Left colon (tissue), 2 donors: ENCODE results near the gene RIPOR2. TPM values are rescaled to one million over a fixed set of nuclear protein-coding genes. Genes with fewer than 3 reads are reported as not detected.
"Not testable (repeated sequence)": the region's sequence is repeated elsewhere in the genome, so short reads cannot be mapped to it uniquely, and the experiment has no call there.

Experiments used
- ATAC-seq: fragments of 200-7000 bp; cut with Tn5 transposase; one replicate; pipeline ENCODE4 v1.9.1; 2020; ENCODE audit warnings: mild to moderate bottlenecking, moderate library complexity
- DNase-seq, 2 donors: peaks; one replicate each; pipeline ENCODE4 v3.0.0-alpha.2; 2020
- intact Hi-C, 2 donors: fragments of 100-400 bp; cut with DNase I in 1 of 2; cut with micrococcal nuclease in 1 of 2; formaldehyde crosslinking; loops; one replicate each; pipeline versions ENCODE4 v1.11.2 to v1.14.0; 2022; cut with DNase I, micrococcal nuclease
- total RNA-seq, 2 donors: library from RNA; stranded (reverse); fragmentation: NEBNext Ultra II Directional; extraction: Animal tissue kit (Norgen Biotek cat#: 25700); gene quantifications; one replicate each; pipeline ENCODE4 v1.2.1, GENCODE V29; 2021
- donor health status: DM: no; HTN: no; CAD: no.
- donor health status: DM: yes; HTN: yes; CAD: no.

Gene RIPOR2
- total RNA-seq, 2 donors from 2014 or later = 1.7 to 2.8 TPM

DNA sequence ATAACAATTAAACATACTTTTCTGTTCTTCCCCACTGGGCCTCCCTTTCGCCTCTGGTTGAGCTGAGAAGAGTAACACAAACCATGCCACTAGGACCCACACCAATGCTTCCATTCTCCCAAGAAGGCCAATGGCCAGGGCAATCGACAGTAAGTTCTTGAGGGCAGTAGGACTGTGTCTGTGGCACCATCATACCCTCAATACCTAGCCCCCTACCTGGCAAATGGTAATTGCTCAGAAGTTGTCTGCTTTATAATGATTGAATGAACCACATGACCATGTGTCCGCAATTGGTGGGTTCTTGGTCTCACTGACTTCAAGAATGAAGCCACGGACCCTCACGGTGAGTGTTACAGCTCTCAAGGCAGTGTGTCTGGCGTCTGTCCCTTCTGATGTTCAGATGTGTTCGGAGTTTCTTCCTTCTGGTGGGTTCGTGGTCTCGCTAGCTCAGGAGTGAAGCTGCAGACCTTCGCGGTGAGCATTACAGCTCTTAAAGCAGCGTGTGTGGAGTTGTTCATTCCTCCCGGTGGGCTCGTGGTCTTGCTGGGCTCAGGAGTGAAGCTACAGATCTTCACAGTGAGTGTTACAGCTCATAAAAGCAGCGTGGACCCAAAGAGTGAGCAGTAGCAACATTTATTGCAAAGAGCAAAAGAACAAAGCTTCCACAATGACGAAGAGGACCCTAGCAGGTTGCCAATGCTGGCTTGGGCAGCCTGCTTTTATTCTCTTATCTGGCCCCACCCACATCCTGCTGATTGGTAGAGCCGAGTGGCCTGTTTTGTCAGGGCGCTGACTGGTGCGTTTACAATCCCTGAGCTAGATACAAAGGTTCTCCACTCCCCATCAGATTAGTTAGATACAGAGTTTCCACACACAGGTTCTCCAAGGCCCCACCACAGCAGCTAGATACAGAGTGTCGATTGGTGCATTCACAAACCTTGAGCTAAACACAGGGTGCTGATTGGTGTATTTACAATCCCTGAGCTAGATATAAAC lies 170.6 kb downstream of the RIPOR2 start:
- intact Hi-C loops = loop anchor here in 1 of 2 donors (10.0 kb wide), 1 partner anchor 180 kb away; no protein-coding TSS in a partner anchor
- not testable (repeated sequence) for DNase-seq, ATAC-seq

DNA sequence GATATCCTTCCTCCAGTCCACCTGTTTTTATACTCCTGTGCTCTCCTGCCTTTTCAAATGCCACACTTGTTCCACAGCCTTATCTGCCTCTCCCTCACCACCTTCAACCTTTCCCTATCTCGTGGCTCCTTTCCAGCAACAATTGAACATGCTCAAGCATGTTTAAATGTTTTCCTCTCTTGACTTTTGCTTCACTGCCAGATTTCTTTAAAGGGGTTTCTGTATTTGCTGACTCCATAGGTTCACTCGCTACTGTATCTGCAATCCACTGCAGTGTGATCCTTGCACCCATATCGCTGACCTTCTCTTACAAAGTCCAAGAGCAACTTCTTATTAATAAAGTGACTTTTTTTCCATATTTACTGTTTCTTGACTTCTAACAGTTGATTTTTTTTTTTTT lies 172.2 kb downstream of the RIPOR2 start:
- peak; percentile 81 for ATAC-seq
- intact Hi-C loops = loop anchor here in 1 of 2 donors (10.0 kb wide), 1 partner anchor 179 kb away; no protein-coding TSS in a partner anchor
- DNase-seq = peak in 1 of 2 donors; percentile 39

DNA sequence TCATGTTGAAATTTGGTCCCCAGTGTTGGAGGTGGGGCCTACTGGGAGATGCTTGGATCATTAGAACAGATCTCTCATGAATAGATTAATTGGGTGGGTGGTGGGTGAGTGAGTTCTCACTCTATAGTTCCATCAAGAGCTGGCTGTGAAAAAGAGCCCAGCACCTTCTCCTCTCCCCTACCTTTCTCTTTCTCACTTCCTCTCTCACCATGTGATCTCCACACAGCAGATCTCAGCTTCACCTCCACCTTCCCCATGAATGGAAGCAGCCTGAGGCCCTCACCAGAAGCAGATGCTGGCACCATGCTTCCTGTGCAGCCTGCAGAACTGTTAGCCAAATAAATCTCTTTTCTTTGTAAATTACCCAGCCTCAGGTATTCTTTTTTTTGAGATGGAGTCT lies 173.9 kb downstream of the RIPOR2 start:
- intact Hi-C loops = loop anchor here in 1 of 2 donors (10.0 kb wide), 1 partner anchor 177 kb away; no protein-coding TSS in a partner anchor
- DNase-seq (no peak), ATAC-seq (no peak)

DNA sequence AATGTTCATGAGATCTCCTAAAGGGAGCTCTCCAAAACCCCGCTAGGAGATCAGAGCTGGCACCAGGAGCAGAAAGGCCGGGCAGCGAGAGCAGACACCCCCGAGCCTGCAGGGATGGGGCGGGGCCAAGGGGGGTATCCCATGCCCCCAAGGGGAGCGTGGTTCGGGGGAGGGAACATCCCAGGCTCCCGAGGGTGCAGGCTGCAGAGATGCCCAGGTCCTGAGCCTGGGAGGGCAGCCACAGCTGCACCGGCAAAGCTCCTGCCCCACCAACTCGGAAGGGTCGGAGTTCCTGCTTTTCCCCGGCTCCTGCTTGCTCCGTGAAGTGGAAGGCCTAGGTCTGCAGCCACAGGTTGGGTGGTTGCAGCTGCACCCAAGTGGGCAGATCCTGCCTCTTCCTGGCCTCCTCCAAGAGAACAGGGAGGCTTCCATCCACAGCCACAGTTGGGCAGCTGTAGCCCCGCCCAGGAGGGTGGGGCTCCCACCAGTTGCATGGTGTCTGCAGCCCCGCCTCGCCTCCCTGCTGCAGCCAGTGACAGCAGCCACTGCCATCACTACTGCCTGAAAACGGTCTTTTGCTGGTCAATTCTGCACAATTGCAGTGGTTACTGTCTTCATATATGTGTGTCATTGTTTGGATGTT lies 174.4 kb downstream of the RIPOR2 start:
- ATAC-seq (peak; percentile 77), DNase-seq (peak in 1 of 2 donors; percentile 48)
- intact Hi-C loops = loop anchor here in 1 of 2 donors (10.0 kb wide), 1 partner anchor 177 kb away; no protein-coding TSS in a partner anchor

DNA sequence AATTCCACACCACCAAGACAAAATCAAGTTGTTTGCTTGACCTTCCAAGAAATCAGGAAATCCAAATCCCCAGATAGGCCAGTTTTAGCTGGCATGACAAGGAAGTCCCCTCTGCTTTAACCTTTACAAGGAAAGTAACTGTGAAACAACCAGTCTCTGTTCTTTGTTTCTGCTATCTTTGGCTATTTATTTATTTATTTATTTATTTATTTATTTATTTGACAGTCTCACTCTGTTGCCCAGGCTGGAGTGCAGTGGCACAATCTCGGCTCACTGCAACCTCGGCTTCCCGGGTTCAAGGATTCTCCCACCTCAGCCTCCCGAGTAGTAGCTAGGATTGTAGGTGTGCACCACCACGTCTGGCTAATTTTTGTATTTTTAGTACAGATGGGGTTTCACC lies 175.6 kb downstream of the RIPOR2 start:
- no peak for DNase-seq
- ATAC-seq = no peak
- intact Hi-C loops = loop anchor here in 1 of 2 donors (10.0 kb wide), 1 partner anchor 175 kb away; no protein-coding TSS in a partner anchor

DNA sequence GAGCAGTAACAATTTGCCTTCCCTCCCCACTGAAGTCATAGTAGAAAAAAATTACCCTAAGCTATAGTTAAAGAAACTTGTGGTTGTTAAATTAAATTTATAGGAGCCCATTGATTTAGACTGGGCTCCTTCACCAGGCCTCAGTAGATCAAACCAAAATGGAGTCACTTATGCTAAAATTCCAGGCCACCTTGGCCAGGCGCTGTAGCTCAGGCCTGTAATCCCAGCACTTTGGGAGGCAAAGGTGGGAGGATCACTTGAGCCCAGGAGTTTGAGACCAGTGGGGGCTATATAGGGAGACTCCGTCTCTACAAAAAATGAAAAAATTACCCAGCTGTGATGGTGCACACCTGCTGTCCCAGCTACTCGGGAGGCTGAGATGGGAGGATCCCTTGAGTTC lies 176.0 kb downstream of the RIPOR2 start:
- DNase-seq (no peak), ATAC-seq (no peak)
- intact Hi-C loops = loop anchor here in 1 of 2 donors (10.0 kb wide), 1 partner anchor 175 kb away; no protein-coding TSS in a partner anchor

DNA sequence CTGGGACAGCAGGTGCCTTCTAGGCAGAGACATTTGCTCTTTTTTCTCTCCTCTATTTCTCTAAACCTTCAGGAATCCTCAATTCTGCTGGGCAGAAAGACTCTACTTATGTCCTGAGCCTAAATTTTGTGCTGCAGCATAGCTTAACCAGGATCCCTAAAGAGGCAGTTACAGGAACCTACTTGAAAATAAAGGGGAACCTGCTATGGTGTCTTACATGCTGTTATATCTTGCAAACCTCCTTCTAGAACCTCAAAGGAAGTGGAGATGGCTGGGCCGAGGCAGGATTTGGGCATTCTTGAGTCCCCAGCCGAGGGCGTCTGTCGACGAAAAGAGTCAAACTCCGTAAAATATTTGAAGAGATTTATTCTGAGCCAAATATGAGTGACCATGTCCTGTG lies 178.1 kb downstream of the RIPOR2 start:
- ATAC-seq = no peak
- DNase-seq = no peak
- intact Hi-C loops = no loop called here

DNA sequence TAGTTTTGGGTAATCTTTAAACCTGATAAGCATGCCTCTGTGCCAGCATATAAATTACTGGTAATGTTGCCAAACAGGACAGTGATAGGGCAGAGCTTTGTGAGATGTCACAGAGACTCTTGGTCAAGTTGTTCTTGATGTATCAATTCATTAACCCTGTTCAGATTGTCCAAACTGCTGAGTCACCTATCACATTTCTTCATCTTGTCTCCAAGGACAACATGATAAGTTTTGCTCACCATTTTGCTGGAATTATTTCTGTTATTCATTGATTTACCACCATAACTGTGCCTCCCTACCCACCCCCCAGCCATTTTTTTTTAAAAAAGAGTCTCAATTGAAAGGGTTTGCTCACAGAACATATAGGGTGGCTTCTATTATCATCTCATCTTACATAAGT lies 180.5 kb downstream of the RIPOR2 start:
- DNase-seq (no peak), ATAC-seq (no peak)
- intact Hi-C loops = no loop called here

DNA sequence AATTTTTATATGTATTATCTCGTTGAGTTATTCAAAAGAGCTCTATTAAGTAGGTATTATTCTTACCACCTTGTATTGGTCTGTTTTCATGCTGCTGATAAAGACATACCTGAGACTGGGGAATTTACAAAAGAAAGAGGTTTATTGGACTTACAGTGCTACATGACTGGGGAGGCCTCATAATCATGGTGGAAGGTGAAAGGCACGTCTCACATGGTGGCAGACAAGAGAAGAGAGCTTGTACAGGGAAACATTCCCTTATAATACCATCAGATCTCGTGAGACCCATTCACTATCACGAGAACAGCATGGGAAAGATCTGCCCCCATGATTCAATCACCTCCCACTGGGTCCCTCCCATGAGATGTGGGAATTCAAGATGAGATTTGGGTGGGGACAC lies 181.4 kb downstream of the RIPOR2 start:
- DNase-seq, intact Hi-C loops, ATAC-seq: not testable (repeated sequence)

Other genes with a start within 250 kb of the RIPOR2 start
- 10 to 100 TPM; 70.0 to 84.9 TPM for gene C6orf62, start 216.8 kb downstream of the RIPOR2 start, total RNA-seq
- 10 to 100 TPM; 40.7 to 67.2 TPM for gene GMNN, start 161.0 kb downstream of the RIPOR2 start, total RNA-seq
- not detected for gene ARMH2, start 137.0 kb downstream of the RIPOR2 start, total RNA-seq